ENCODE data around the gene VLDLR.

The VLDLR gene

GRCh38 chr9:2621722-2622460 lies at the start of gene VLDLR:
TSS of gene VLDLR (plus strand) at chr9:2621787. CDS start at chr9:2622190, 403 bp downstream.
- peak; percentile 8 for DNase-seq (ENCODE audit: low read depth)

GRCh38 chr9:2574203-2574602 lies 47.4 kb upstream of the VLDLR start:
- no peak for DNase-seq (ENCODE audit: low read depth)

GRCh38 chr9:2576631-2577030 lies 45.0 kb upstream of the VLDLR start:
- no peak for DNase-seq (ENCODE audit: low read depth)

- DNase-seq (ENCODE audit: low read depth) = no peak
Measured at GRCh38 chr9:2583308-2584013, 38.1 kb upstream of the VLDLR start.

GRCh38 chr9:2591967-2592366 lies 29.6 kb upstream of the VLDLR start:
- no peak for DNase-seq (ENCODE audit: low read depth)

GRCh38 chr9:2593744-2594143 lies 27.8 kb upstream of the VLDLR start:
- DNase-seq (ENCODE audit: low read depth) = no peak

- DNase-seq (ENCODE audit: low read depth) = no peak
Measured at GRCh38 chr9:2595973-2596372, 25.6 kb upstream of the VLDLR start.

GRCh38 chr9:2597483-2597882 lies 24.1 kb upstream of the VLDLR start:
- DNase-seq (ENCODE audit: low read depth) = no peak

- no peak for DNase-seq (ENCODE audit: low read depth)
Measured at GRCh38 chr9:2599896-2600295, 21.7 kb upstream of the VLDLR start.

GRCh38 chr9:2600307-2600706 lies 21.3 kb upstream of the VLDLR start:
- no peak for DNase-seq (ENCODE audit: low read depth)

- no peak for DNase-seq (ENCODE audit: low read depth)
Measured at GRCh38 chr9:2601785-2602378, 19.7 kb upstream of the VLDLR start.

- no peak for DNase-seq (ENCODE audit: low read depth)
Measured at GRCh38 chr9:2602704-2603116, 18.9 kb upstream of the VLDLR start.

- DNase-seq (ENCODE audit: low read depth) = no peak
Measured at GRCh38 chr9:2603621-2604020, 18.0 kb upstream of the VLDLR start.

GRCh38 chr9:2605246-2605645 lies 16.3 kb upstream of the VLDLR start:
- no peak for DNase-seq (ENCODE audit: low read depth)

GRCh38 chr9:2608276-2608675 lies 13.3 kb upstream of the VLDLR start:
- DNase-seq (ENCODE audit: low read depth) = no peak

GRCh38 chr9:2610985-2611384 lies 10.6 kb upstream of the VLDLR start:
- no peak for DNase-seq (ENCODE audit: low read depth)

- DNase-seq (ENCODE audit: low read depth) = no peak
Measured at GRCh38 chr9:2611961-2612360, 9.6 kb upstream of the VLDLR start.

GRCh38 chr9:2613730-2614271 lies 7.8 kb upstream of the VLDLR start:
- DNase-seq (ENCODE audit: low read depth) = no peak

- DNase-seq (ENCODE audit: low read depth) = no peak
Measured at GRCh38 chr9:2615497-2615896, 6.1 kb upstream of the VLDLR start.

- DNase-seq (ENCODE audit: low read depth) = no peak
Measured at GRCh38 chr9:2616692-2617377, 4.8 kb upstream of the VLDLR start.

GRCh38 chr9:2618289-2618688 lies 3.3 kb upstream of the VLDLR start:
- DNase-seq (ENCODE audit: low read depth) = no peak

Measured in stimulated activated CD8-positive, alpha-beta memory T cell treated with anti-CD3 and anti-CD28 coated beads, Interleukin-4, amount 100 ng/mL, for 24 hours (primary cell).